Measurements from ENCODE around the gene ANKS6.

Gene ANKS6

GRCh38 chr9:98772364-98773155, 23.8 kb downstream of the ANKS6 start:
- FAIRE-seq (no peak), DNase-seq (ENCODE audit: insufficient read length, low spot score) (no peak)
- TF ChIP-seq, protein P1, sequence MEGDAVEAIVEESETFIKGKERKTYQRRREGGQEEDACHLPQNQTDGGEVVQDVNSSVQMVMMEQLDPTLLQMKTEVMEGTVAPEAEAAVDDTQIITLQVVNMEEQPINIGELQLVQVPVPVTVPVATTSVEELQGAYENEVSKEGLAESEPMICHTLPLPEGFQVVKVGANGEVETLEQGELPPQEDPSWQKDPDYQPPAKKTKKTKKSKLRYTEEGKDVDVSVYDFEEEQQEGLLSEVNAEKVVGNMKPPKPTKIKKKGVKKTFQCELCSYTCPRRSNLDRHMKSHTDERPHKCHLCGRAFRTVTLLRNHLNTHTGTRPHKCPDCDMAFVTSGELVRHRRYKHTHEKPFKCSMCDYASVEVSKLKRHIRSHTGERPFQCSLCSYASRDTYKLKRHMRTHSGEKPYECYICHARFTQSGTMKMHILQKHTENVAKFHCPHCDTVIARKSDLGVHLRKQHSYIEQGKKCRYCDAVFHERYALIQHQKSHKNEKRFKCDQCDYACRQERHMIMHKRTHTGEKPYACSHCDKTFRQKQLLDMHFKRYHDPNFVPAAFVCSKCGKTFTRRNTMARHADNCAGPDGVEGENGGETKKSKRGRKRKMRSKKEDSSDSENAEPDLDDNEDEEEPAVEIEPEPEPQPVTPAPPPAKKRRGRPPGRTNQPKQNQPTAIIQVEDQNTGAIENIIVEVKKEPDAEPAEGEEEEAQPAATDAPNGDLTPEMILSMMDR (IDR thresholded peaks at IDR 0.05; ENCODE audit: insufficient read depth, missing control alignments), result no peak

GRCh38 chr9:98771209-98771874, 25.0 kb downstream of the ANKS6 start:
- no peak for DNase-seq (ENCODE audit: insufficient read length, low spot score)
- no peak for FAIRE-seq

GRCh38 chr9:98770717-98771116, 25.6 kb downstream of the ANKS6 start:
- FAIRE-seq (no peak), DNase-seq (ENCODE audit: insufficient read length, low spot score) (no peak)
- TF ChIP-seq, protein P1 (IDR thresholded peaks at IDR 0.05; ENCODE audit: insufficient read depth, missing control alignments), result no peak

More at GRCh38 chr9:98771209-98771874, 25.0 kb downstream of the ANKS6 start:
- TF ChIP-seq, protein P1 (IDR thresholded peaks at IDR 0.05; ENCODE audit: insufficient read depth, missing control alignments), result no peak

DNA sequence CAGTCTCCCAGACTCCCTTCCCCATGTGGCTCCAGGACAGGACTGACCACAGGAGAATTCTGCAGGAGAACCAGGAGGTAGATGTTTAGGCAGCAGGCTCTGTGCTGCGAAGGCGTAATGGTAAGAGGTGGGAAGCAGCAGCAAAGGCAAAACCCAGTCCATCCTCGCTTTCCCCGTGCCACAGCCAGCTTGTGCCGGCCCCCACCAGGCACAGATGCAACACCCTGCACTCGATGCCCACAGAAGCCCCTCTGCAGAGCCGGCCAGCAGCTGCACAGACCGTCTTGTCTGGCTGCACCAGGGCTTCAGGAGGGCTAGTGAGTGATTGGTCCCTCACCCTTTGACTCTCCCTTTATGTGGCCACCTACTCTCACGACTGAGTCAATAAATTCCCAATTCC, 28.0 kb downstream of the ANKS6 start:
- TF ChIP-seq, protein P1 (IDR thresholded peaks at IDR 0.05; ENCODE audit: insufficient read depth, missing control alignments), result no peak
- DNase-seq (ENCODE audit: insufficient read length, low spot score) (no peak), FAIRE-seq (no peak)

DNA sequence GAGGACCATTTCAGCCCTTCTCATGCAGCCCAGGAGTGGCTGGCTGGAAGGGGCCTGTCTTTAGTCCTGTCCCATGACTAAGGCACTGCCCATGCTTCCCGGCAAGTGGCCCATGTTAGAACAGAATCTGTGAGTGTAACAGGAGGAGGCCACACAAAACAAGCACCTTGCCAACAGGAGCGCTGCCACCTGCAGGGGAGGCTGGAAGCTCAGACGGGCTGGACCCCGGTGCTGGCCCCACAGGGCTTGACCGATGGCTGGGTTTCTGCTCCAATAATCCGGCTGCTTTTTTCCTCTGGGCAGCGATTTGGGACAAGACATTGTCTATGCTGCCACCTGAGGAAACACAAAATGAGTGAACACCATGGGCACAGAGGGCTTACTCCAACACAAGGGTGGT, 28.4 kb downstream of the ANKS6 start:
- DNase-seq (ENCODE audit: insufficient read length, low spot score) (no peak), FAIRE-seq (no peak)
- TF ChIP-seq, protein P1 (IDR thresholded peaks at IDR 0.05; ENCODE audit: insufficient read depth, missing control alignments), result no peak

DNA sequence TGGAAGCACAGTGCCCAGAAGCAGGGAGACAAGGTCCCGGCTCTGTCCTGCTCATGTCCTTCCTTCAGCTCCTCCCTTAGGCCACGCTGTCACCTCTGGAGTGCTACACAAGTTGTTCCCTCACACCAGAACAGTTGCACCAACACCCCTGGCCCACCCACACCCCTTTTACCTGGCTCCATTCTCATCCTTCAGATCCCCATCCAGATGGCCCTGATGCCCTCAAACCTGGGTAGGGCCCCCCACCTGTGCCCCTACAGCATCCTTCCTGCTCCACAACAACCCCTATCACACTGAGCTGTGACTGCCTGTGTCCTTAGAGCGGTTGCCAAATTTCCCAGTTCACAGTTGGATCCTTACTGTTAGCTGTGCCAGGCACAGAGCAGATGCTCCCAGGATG, 29.2 kb downstream of the ANKS6 start:
- TF ChIP-seq, protein P1 (IDR thresholded peaks at IDR 0.05; ENCODE audit: insufficient read depth, missing control alignments), result no peak

GRCh38 chr9:98766586-98766985, 29.8 kb downstream of the ANKS6 start:
- TF ChIP-seq, protein P1 (IDR thresholded peaks at IDR 0.05; ENCODE audit: insufficient read depth, missing control alignments), result no peak
- DNase-seq (ENCODE audit: insufficient read length, low spot score) (no peak), FAIRE-seq (no peak)

More for the DNA sequence above, 29.2 kb downstream of the ANKS6 start:
- no peak for DNase-seq (ENCODE audit: insufficient read length, low spot score)
- no peak for FAIRE-seq

All from D721Med (cell line).